ENCODE measurements around the gene DNAJC7. TPM values are rescaled to one million over a fixed set of nuclear protein-coding genes. Genes with fewer than 3 reads are reported as not detected.

The DNAJC7 gene
- total and polyA plus RNA-seq, 7 donors = 66.3 to 142 (median 86.3) TPM

- H3K4me1 ChIP-seq = peaks cover 43% of the 10 kb centered on the region
- intact Hi-C loops (cut with DNase I) = no loop called here
- H3K4me3 ChIP-seq = no peak overlapping the region
- DNase-seq (no peak), ATAC-seq (peak; percentile 42 to 66 (median 56))
- H3K36me3 ChIP-seq (ENCODE audit: insufficient read depth in 1 of 2, low read depth in 1 of 2) = peaks cover 5 to 76% of the 10 kb centered on the region in 2 donors
- peak overlapping the region; percentile 14 for H3K27ac ChIP-seq
- H3K9me3 ChIP-seq = no peaks in the 10 kb centered on the region
- no peaks in the 10 kb centered on the region for H3K27me3 ChIP-seq (ENCODE audit: insufficient read depth in 3 of 3, low read length in 2 of 3)
- 79 to 87% (median 85%) methylated on average over 3 of the region's 3 CpGs for WGBS, 3 donors
- TF ChIP-seq CTCF (IDR thresholded peaks at IDR 0.05) = no peak
Observed at GRCh38 chr17:42000413-42001133, 16.7 kb downstream of the DNAJC7 start.

DNA sequence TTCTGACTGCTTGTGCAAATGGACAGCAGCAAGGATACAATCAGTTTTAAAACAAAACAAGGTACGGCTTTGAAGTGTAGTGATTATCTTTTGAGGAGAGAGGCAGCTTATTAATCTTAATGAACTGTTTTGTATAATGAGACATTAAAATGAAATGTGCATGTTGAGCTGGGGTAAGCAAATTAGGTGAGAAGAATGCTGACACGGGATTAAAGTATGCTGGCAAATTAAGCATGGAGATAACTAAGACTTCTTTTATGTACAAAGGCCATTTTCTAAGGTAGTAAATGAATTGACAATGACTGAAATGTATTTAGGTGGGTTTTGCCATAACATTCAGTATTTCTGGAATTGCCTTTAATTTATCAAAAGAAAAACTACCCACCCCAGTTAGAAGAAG, 18.7 kb downstream of the DNAJC7 start:
- no peak for TF ChIP-seq CTCF (IDR thresholded peaks at IDR 0.05)
- no peak for DNase-seq
- 27 to 40% (median 28%) methylated on average over 2 of the region's 2 CpGs for WGBS, 3 donors
- ATAC-seq = no peak
- peaks cover 9 to 97% of the 10 kb centered on the region in 2 donors for H3K36me3 ChIP-seq (ENCODE audit: insufficient read depth in 1 of 2, low read depth in 1 of 2)
- no peak overlapping the region for H3K4me3 ChIP-seq
- no peaks in the 10 kb centered on the region for H3K27me3 ChIP-seq (ENCODE audit: insufficient read depth in 3 of 3, low read length in 2 of 3)
- H3K27ac ChIP-seq = no peak overlapping the region
- H3K9me3 ChIP-seq = no peaks in the 10 kb centered on the region
- peaks cover 24% of the 10 kb centered on the region for H3K4me1 ChIP-seq
- intact Hi-C loops (cut with DNase I) = no loop called here

GRCh38 chr17:41996855-41997164, 20.4 kb downstream of the DNAJC7 start:
- Histone ChIP-seq H3K4me3 (no peak overlapping the region), H3K9me3 (no peaks in the 10 kb centered on the region), H3K27ac (no peak overlapping the region), H3K36me3 (ENCODE audit: insufficient read depth in 1 of 2, low read depth in 1 of 2) (peaks cover 7 to 98% of the 10 kb centered on the region in 2 donors), H3K4me1 (peaks cover 14% of the 10 kb centered on the region), H3K27me3 (ENCODE audit: insufficient read depth in 3 of 3, low read length in 2 of 3) (no peaks in the 10 kb centered on the region)
- DNase-seq (no peak), ATAC-seq (no peak)
- intact Hi-C loops (cut with DNase I) = no loop called here
- WGBS, 3 donors = 94 to 96% (median 94%) methylated on average over 2 of the region's 2 CpGs
- TF ChIP-seq CTCF (IDR thresholded peaks at IDR 0.05) = no peak

DNA sequence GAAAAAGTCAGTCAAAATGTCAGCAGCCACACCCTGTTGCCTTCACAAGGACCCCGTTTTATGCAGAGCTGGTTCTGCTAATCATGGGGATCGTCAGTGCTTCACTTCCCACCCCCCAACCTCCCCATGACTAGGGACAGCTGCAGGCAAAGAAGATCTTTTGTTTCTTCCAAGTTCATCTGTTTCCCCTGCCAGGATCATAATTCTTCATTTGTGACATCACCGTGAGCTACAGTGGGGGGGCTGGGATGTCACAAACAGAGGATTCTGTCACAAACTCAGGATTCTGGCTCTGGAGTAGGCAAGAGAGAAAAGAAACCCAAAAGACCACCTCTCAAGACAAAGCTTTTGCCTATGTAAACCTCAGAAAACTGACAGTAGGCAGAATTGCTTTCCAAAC, 24.7 kb downstream of the DNAJC7 start:
- Histone ChIP-seq H3K4me3 (no peak overlapping the region), H3K27ac (peak overlapping the region; percentile 46), H3K27me3 (ENCODE audit: insufficient read depth in 3 of 3, low read length in 2 of 3) (no peaks in the 10 kb centered on the region), H3K4me1 (peaks cover 7% of the 10 kb centered on the region), H3K36me3 (ENCODE audit: insufficient read depth in 1 of 2, low read depth in 1 of 2) (peaks cover 20 to 100% of the 10 kb centered on the region in 2 donors), H3K9me3 (no peaks in the 10 kb centered on the region)
- DNase-seq (no peak), ATAC-seq (peak in 2 of 4 donors; percentile 43 to 59)
- intact Hi-C loops (cut with DNase I) = no loop called here
- WGBS, 3 donors = 23 to 33% (median 23%) methylated on average over 3 of the region's 3 CpGs
- no peak for TF ChIP-seq CTCF (IDR thresholded peaks at IDR 0.05)

All from psoas muscle (tissue), 8 donors.